Measurements from ENCODE around the gene PHF20. TPM values are rescaled to one million over a fixed set of nuclear protein-coding genes. Genes with fewer than 3 reads are reported as not detected.
"Not testable (repeated sequence)": the region's sequence is repeated elsewhere in the genome, so short reads cannot be mapped to it uniquely, and the experiment has no call there.

PHF20 gene
- total RNA-seq, 1 donor from 2014 or later: 47.0 TPM

DNA sequence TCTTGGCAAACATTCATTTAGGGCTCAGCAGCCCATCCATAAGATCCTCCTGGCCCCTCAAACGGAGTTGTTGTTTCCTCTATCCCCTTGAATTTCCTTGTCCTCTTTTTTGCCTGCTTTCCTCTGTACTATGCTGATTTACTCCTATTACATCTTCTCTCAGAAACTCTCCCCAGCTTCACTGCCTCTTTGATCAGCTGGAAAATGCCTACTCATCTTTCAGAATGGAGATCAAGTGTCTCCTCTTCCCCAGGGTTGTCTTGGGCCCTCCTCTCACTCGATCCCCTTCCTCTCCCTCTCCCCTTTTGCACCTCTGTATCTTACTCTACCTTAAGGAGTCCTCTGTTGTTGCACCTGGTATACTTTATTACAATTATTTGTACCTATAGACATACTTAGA is 60.2 kb downstream of the PHF20 start:
- no peak for DNase-seq (ENCODE audit: extremely low read depth, low read depth, low spot score)

GRCh38 chr20:35833241-35833640 is 61.4 kb downstream of the PHF20 start:
- DNase-seq (ENCODE audit: extremely low read depth, low read depth, low spot score): no peak

- no peak for DNase-seq (ENCODE audit: extremely low read depth, low read depth, low spot score)
These were observed 65.9 kb downstream of the PHF20 start for GRCh38 chr20:35837577-35838195.

DNA sequence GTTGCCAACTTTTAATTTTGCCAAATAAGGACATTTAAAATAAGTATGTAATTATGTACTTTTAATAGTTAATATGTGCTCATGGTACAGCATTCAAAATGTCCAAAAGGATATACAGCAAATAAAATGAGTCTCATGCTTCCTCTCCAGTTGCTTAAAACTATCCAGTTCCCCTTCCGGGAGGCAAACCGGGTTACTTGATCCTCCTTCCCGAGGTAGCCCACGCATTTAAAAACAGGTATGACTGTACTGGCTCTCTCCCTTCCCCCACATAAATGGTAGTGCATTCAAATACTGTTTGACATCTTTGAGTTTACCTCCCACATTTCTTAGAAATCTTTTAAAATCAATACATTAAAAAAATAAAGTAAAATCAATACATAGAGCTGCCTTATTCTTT is 66.4 kb downstream of the PHF20 start:
- DNase-seq (ENCODE audit: extremely low read depth, low read depth, low spot score): no peak

- no peak for DNase-seq (ENCODE audit: extremely low read depth, low read depth, low spot score)
These were observed 68.1 kb downstream of the PHF20 start for GRCh38 chr20:35839904-35840303.

GRCh38 chr20:35840421-35840820 is 68.6 kb downstream of the PHF20 start:
- DNase-seq (ENCODE audit: extremely low read depth, low read depth, low spot score): no peak

GRCh38 chr20:35842361-35842760 is 70.5 kb downstream of the PHF20 start:
- no peak for DNase-seq (ENCODE audit: extremely low read depth, low read depth, low spot score)

DNA sequence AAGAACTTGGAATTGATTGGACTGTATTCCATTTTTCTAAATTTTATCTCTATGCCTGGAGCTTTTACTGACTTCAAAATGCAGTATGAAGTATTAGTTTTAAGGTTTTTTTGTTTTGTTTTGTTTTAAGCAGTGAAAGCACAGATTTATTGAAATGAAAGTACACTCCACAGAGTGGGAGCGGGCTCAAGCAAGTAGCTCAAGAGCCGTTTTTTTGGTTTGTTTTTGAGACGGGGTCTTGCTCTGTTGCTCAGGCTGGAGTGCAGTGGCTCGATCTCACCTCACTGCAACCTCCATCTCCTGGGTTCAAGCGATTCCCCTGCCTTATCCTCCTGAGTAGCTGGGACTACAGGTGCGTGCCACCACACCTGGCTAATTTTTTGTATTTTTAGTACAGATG is 72.1 kb downstream of the PHF20 start:
- DNase-seq (ENCODE audit: extremely low read depth, low read depth, low spot score): not testable (repeated sequence)

DNA sequence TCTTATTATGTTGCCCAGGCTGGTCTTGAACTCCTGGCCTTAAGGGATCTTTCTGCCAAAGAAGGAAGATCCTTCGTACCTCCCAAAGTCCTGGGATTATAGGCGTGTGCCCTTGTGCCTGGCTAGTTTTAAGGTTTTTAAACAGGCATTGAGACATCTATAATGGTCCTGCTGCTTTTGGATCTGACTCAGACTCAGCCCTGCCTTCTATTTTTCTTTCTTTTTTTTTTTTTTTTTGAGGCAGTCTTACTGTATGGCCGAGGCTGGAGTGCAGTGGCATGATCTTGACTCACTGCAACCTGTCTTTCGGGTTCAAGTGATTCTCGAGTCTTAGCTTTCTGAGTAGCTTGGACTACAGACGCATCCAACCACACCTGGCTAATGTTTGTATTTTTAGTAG is 73.7 kb downstream of the PHF20 start:
- no peak for DNase-seq (ENCODE audit: extremely low read depth, low read depth, low spot score)

DNA sequence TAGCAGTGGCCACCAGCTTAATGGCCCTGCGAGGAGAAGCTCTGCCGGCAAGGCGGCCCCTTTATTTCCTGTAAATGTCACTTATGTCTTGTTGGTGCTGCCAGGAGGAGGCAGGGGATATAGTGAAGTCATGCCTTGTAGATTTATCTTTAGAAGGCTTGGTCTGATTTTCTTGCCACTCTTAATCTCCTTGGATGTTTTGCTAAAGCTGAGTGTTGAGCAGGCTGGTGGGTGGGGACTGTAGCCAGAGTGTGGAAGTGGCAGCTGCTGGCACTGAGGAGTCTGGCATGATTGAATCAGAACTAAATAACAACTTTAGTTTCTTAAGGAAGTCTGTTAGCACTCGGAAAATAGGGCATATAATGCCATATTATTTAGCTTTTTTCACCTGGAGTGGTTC is 77.9 kb downstream of the PHF20 start:
- no peak for DNase-seq (ENCODE audit: extremely low read depth, low read depth, low spot score)

DNA sequence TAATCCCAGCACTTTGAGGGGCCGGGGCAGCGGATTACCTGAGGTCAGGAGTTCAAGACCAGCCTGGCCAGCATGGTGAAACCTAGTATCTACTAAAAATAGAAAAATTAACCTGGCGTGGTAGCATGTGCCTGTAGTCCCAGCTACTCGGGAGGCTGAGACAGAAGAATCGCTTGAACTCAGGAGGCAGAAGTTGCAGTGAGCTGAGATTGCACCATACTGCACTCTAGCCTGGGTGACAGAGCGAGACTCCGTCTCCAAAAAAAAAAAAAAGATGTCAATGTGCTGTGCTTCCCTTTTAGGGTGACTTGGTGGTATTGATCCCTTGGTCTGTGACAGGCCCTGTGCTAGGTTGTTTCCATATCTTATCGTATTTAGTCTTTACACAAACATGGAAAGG is 79.8 kb downstream of the PHF20 start:
- DNase-seq (ENCODE audit: extremely low read depth, low read depth, low spot score): not testable (repeated sequence)

GRCh38 chr20:35854713-35855348 is 83.0 kb downstream of the PHF20 start:
- no peak for DNase-seq (ENCODE audit: extremely low read depth, low read depth, low spot score)

DNA sequence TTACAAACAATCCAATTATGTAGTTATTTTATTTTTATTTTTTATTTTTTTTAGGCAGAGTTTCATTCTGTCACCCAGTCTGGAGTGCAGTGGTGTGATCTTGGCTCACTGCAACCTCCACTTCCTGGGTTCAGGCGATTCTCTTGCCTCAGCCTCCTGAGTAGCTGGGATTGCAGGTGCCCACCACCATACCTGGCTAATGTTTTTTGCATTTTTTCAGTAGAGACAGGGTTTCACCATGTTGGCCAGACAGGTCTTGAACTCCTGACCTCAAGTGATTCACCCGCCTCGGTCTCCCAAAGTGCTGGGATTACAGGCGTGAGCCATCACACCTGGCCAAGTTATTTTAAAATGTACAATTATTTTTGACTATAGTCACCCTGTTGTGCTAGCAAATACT is 83.8 kb downstream of the PHF20 start:
- DNase-seq (ENCODE audit: extremely low read depth, low read depth, low spot score): not testable (repeated sequence)

DNA sequence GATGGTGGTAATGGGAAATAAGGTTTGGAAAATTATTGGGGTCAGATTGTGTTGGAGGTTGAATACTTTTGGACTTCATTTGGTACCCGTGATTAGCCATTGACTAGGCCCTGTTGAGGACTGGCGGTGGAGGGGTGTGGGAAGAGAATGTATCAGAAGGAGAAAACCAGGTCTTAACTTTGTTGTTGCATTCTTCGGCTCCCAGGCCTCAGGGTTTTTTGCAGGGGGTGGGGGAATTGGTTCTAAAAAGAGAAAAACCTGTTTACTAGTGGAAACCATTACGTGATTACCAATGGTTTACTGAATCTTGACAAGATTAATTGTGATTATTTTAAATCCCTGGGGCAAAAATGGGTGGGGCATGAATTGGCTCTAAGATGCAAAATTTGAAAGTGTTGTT is 85.1 kb downstream of the PHF20 start:
- DNase-seq (ENCODE audit: extremely low read depth, low read depth, low spot score): no peak

- DNase-seq (ENCODE audit: extremely low read depth, low read depth, low spot score): no peak
These were observed 94.8 kb downstream of the PHF20 start for GRCh38 chr20:35866418-35867202.

GRCh38 chr20:35870541-35871258 is 98.9 kb downstream of the PHF20 start:
- DNase-seq (ENCODE audit: extremely low read depth, low read depth, low spot score): no peak

GRCh38 chr20:35871259-35871771 is 99.5 kb downstream of the PHF20 start:
- DNase-seq (ENCODE audit: extremely low read depth, low read depth, low spot score): no peak

DNA sequence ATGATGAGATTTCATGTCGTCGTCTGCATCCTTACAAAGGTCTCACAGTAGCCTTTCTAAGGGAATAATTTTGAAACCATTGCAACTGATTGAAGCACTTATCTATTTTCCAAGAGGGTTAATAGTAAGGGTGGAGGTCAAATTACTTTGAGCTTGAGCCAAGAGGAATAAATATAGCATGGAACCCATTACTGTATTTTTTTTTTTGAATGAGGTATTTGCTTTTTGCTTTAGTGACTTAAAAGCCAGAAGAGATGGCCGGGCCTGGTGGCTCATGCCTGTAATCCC is 104.2 kb downstream of the PHF20 start:
- no peak for DNase-seq (ENCODE audit: extremely low read depth, low read depth, low spot score)

DNA sequence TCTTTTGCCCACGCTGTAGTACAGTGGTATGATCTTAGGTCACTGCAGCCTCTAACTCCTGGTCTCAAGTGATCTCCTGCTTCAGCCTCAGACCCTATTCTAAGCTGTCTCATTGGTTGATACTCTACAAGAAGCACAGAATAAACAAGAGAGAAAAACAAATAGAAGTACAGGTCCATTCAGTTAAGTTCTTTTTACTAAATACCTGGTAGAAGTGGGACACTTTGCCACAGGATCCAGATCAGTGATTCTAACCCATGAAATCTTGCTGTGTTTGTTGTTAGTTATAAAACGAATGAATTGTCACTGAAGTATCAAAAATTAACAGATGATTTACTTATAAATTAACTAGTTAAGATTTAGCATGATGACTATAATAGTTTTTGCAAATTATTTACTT is 105.8 kb downstream of the PHF20 start:
- no peak for DNase-seq (ENCODE audit: extremely low read depth, low read depth, low spot score)

DNA sequence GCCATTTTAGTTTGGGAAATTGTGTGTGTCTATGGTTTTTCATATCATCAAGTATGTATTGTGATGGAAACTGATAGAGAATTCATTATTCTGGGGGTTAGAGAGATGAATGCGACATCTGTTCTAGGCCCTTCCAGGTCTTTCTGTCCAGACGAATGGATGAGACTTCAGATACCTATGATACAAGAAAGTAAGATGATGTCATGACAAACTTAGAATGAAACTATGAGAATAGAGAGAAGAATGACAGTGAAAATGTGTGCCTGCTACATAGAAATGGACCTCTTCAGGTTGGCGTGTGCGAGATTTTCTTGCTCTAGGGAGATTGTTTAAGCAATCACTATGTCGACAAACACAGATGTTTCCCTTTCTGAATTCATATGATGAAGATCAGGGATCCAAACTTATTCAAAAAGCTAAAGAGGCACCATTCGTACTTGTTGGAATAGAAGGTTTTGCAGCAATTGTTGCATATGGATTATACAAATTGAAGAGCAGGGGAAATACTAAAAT is 106.4 kb downstream of the PHF20 start:
- DNase-seq (ENCODE audit: extremely low read depth, low read depth, low spot score): no peak

DNA sequence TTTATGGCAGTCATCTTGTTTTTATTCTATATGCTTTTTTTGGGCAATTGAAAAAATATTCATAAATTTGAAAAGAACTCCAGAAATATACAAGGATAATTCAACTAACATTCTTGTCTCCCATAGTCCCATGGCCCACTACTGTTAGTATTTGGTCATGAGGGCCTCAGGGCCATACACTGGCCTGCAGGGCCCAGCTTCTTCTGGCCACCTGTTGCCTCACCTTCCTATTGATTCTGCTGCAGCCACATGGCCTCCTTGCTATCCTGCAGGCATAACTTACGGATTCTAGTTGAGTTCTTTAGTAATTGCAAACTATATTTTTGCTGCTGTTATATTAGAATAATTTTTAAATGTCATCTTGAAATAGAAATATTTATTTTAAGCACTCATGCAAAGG is 109.9 kb downstream of the PHF20 start:
- DNase-seq (ENCODE audit: extremely low read depth, low read depth, low spot score): no peak

All from glomerular endothelial cell (primary cell).